Measurements from ENCODE around the gene NVL.

DNA sequence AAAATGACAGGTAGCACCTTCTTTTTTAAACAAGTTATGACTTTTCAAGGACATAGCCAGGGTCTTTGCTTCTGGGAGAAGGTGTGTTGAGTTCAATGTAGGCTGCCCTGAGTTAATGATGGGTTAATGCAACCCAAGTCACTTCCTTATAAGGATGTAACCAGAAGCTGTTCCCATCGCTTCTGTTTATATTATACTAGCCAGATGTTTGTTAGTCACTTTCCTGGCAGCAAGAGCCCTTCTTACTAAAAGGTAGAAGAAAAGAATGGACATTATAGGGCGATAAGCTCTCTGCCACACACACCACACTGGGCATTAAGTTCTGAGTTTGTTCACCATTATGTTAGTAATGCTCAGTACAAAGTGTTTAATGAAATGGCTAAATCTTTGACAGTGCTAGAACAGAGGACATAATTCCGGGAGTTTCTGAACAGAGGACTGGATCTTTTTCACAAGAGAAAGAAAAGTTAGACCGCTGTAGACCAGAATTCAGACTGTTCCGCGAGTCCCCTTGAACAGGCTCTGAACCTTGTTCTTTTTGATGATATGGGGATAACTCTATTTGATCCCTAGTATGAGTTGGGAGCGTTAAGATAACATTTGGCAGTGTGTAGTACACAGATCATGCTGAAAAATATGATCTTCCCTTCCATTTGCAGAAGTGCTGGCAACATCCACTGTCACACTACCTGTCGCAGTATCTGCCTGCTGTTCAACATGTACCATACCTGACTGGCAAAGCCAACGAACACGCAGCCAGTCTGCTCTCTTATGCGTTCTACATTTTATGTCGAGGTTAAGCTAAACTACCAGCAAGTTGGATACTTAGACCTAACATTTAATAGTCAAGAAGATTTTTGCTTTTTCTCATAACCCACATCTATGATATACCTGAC lies 105.9 kb downstream of the NVL start:
- TF ChIP-seq CTCF (IDR thresholded peaks at IDR 0.05; ENCODE audit: insufficient read depth, low read depth, low read length): no peak
- no peak for TF ChIP-seq EZH2 (IDR thresholded peaks at IDR 0.05; ENCODE audit: insufficient read depth, low read length)

All from astrocyte (in vitro differentiated cells and primary cell).